Measurements from ENCODE around the gene OR7C1.
A peak's percentile ranks its signal among the peaks of the same experiment; 100 is the strongest.
"Not testable (repeated sequence)": the region's sequence is repeated elsewhere in the genome, so short reads cannot be mapped to it uniquely, and the experiment has no call there.

OR7C1 gene

DNA sequence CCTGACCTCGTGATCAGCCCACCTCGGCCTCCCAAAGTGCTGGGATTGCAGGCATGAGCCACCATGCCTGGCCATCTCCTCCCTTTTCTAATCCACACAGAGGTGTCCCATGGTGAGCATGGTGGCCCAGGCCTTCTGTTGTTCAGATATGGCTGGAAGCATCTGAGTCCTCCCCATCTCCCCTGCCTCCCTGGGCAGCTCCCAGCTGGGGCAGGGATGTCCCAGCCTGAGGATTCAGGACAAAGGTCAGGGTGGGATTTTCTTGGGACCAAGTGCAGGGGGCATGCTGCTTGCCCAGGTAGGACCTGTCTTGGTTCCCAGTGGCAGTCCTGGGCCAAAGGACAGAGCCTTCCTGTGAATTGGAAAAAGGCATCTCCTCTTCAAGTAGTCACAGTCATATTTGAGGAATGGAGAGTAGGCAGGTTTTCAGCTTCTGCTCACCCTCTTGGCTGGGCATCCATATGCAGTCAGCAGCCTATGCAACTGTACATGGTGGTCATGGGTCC, 67.5 kb downstream of the OR7C1 start:
- H3K4me3 ChIP-seq (ENCODE audit: low read length), result no peak overlapping the region
- DNase-seq (ENCODE audit: low read depth), result no peak
- TF ChIP-seq, protein P1, sequence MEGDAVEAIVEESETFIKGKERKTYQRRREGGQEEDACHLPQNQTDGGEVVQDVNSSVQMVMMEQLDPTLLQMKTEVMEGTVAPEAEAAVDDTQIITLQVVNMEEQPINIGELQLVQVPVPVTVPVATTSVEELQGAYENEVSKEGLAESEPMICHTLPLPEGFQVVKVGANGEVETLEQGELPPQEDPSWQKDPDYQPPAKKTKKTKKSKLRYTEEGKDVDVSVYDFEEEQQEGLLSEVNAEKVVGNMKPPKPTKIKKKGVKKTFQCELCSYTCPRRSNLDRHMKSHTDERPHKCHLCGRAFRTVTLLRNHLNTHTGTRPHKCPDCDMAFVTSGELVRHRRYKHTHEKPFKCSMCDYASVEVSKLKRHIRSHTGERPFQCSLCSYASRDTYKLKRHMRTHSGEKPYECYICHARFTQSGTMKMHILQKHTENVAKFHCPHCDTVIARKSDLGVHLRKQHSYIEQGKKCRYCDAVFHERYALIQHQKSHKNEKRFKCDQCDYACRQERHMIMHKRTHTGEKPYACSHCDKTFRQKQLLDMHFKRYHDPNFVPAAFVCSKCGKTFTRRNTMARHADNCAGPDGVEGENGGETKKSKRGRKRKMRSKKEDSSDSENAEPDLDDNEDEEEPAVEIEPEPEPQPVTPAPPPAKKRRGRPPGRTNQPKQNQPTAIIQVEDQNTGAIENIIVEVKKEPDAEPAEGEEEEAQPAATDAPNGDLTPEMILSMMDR (IDR thresholded peaks at IDR 0.05; ENCODE audit: insufficient read depth, low read depth, low read length, missing control alignments), result no peak

DNA sequence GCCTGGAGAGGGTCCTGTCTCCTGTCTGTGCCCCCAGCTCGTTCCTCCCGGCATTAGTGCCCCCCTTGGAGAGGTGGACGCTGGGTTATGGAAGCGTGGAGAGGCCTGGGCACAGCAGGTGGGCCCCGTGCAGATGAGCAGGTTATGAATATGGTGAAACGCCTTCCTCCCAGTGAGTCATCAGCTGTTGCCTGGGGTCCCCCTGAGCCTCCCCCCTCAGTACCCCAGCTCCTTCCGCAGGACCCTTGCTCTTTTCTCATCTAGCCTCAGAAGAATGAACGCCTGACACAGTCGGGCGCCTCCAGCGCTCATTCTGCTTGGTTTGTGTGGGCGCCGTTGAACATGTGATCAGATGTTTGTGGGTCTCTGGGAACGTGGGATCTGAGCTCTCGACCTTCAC, 69.1 kb downstream of the OR7C1 start:
- not testable (repeated sequence) for H3K4me3 ChIP-seq (ENCODE audit: low read length); DNase-seq (ENCODE audit: low read depth)

DNA sequence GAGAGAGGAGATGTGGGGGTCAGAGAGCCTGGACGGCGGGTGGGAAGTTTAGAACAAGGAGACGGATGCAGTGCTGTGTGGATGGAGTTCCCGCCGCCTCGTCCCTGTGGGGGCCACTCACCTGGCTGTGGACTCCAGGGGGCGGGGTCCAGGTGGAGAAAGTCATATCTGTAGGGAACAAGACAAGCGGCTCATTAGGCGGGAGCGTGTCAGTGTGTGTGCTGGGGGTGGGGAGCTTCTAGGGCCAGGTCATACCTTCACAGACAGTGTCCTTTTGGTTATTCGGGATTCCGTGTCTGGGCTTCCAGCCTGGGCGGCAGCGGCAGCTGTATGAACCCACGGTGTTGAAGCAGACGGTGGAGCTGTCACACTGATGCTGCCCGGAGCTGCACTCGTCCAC, 69.6 kb downstream of the OR7C1 start:
- not testable (repeated sequence) for DNase-seq (ENCODE audit: low read depth); H3K4me3 ChIP-seq (ENCODE audit: low read length)

DNA sequence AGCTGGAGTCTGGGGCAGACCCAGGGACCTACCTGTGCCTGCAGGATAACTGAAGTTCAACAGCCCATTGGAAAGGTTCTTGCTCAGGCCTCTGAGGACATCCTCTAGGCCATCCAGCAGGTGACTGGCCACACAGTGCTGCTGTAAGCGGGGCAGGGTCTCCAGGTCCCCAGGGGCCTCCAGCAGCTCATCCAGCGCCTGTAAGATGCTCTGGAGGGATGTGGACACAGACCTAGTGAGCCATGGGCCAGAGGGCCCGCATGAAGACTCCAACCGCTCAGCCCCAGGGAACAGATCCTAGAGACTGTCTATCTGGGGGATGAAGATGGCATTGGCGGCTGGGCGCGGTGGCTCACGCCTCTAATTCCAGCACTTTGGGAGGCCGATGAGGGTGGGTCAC, 70.6 kb downstream of the OR7C1 start:
- no peak overlapping the region for H3K4me3 ChIP-seq (ENCODE audit: low read length)
- DNase-seq (ENCODE audit: low read depth), result no peak
- TF ChIP-seq, protein P1 (IDR thresholded peaks at IDR 0.05; ENCODE audit: insufficient read depth, low read depth, low read length, missing control alignments), result no peak

DNA sequence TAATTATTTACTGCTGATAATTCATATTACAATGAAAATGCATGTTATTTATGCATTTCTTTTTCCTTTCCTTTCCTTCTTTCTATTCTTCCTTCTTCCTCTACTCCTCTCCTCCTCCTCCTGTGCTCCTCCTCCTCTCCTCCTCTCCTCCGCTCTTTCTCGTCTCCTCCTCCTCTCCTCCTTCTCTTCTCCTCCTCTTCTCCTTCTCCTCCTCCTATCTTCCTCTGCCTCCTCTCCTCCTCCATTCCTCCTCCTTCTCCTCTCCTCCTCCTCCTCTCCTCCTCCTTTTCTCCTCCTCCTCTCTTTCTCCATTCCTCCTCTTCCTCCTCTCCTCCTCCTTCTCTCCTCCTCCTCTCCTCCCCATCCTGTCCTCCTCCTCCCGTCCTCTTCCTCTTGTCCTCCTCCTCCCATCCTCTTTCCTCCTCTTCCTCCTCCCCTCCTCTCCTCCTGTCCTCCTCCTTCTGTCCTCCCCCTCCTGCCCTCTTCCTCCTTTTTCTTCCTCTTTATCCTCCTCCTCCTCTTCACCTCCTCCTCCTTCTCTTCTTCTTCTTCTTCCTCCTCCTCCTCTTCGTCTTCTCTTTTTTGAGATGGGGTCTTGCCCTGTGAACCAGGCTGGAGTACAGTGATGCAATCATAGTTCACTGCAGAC, 71.4 kb downstream of the OR7C1 start:
- H3K4me3 ChIP-seq (ENCODE audit: low read length), result no peak overlapping the region
- no peak for DNase-seq (ENCODE audit: low read depth)
- TF ChIP-seq, protein P1 (IDR thresholded peaks at IDR 0.05; ENCODE audit: insufficient read depth, low read depth, low read length, missing control alignments), result no peak

DNA sequence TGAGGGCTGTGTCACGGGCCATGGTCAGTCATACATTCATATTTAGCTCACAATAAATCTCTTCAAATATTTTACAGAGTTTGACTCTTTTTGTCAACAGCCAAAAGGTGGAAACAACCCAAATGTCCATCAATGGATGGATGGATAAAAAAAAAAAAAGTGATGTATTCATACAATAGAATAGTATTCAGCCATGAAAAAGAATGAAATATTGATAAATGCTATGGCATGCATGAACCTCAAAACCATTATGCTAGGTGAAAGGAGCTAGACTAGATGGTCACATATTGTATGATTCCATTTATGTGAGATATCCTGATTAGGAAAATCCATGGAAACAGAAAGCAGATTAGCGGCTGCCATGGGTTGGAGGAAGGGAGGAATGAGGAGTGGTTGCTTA, 72.9 kb downstream of the OR7C1 start:
- no peak overlapping the region for H3K4me3 ChIP-seq (ENCODE audit: low read length)
- DNase-seq (ENCODE audit: low read depth), result no peak
- TF ChIP-seq, protein P1 (IDR thresholded peaks at IDR 0.05; ENCODE audit: insufficient read depth, low read depth, low read length, missing control alignments), result no peak

DNA sequence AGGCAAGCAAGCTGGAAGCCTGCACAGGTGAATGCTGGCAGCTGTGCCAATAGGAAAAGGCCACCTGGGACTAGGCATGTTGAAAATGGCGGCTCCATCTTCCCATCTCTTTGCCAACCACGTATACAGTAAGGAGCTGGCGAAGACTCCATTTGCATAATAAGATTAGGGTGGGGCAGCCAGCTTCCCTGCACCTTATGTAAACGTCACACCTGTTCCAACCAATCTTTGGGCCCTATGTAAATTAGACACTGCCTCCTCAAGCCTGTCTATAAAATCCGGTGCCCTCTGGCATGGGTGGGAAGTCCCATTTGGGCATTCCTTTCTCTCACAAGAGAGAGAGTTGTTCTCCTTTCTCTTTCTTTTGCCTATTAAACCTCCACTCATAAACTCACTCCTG, 73.4 kb downstream of the OR7C1 start:
- H3K4me3 ChIP-seq (ENCODE audit: low read length), result no peak overlapping the region
- DNase-seq (ENCODE audit: low read depth), result peak; percentile 6
- TF ChIP-seq, protein P1 (IDR thresholded peaks at IDR 0.05; ENCODE audit: insufficient read depth, low read depth, low read length, missing control alignments), result no peak

DNA sequence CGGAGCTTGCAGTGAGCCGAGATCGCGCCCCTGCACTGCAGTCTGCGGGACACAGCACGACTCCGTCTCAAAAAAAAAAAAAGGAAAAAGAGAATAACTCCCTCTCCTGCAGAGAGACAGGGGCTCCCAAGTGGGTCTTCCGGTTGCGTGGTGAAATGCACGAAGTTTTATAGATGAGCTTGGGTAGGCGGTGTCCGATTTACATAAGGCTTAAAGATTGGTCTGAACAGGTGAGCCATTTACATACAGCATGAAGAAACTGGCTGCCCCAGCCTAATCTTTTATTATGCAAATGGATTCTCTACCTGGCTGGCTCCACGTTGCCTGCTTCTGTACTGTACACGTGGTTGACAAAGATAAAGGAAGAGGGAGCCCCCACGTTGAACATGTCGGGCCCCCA, 76.2 kb downstream of the OR7C1 start:
- peak; percentile 44 for DNase-seq (ENCODE audit: low read depth)
- TF ChIP-seq, protein P1 (IDR thresholded peaks at IDR 0.05; ENCODE audit: insufficient read depth, low read depth, low read length, missing control alignments), result no peak
- peak overlapping the region; percentile 40 for H3K4me3 ChIP-seq (ENCODE audit: low read length)

Data from epithelial cell of esophagus (primary cell).